ENCODE measurements around the gene NDST1. TPM values are rescaled to one million over a fixed set of nuclear protein-coding genes. Genes with fewer than 3 reads are reported as not detected.

NDST1 gene
- total RNA-seq, 4 donors from 2014 or later: 94.6 to 157 (median 134) TPM

DNA sequence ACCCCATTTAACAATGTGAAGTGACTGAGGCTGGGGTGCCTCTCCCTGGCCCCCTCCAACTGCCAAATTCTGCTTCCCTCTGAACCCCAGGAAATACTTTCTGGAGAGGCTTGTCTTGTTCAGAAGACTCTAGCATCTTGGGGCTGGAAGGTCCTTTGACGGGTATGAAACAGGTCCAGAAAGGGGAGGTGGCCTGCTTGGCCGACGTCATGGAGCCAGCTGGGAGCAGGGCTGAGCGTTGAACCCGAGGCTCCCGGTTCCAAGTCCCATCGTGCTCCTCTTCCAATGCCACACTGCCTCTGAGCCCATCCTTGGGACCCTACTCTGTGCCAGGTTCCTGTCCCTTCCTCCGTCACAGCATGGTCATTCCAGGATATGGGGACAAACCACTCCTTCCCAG lies 46.9 kb downstream of the NDST1 start:
- Histone ChIP-seq H3K4me1 (peaks cover 10% of the 10 kb centered on the region), H3K27me3 (no peaks in the 10 kb centered on the region), H3K4me3 (no peak overlapping the region), H3K36me3 (peaks cover 64% of the 10 kb centered on the region), H3K9me3 (no peaks in the 10 kb centered on the region), H3K27ac (no peak overlapping the region)
- DNase-seq (ENCODE audit: low spot score in 2 of 2): no peak
- 61% methylated on average over 8 of the region's 8 CpGs for WGBS
- TF ChIP-seq CTCF (IDR thresholded peaks at IDR 0.05) (no peak), POLR2AphosphoS5 (IDR thresholded peaks at IDR 0.05) (no peak), EP300 (IDR thresholded peaks at IDR 0.05) (no peak), POLR2A (IDR thresholded peaks at IDR 0.05) (no peak)

DNA sequence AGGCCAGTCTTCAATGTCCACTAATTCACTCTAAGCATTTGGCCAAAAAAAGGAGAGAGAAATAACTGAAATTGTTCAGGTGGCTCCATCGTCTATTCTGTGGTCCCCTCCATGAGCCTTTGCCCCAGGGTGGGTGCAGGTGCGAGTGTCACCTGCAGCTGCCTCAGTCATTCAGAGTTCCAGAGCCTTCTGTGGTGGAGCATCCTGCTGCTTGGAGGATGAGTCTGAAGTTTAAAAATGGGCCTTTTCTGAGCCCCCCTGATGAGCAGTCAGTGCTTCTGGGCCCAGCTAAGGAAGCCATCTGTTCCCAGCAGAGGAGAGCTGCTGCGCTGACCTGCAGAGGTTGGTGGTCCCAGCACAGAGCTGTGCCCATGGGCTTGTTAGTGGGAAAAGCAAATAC lies 48.2 kb downstream of the NDST1 start:
- no peak overlapping the region for H3K4me3 ChIP-seq
- H3K36me3 ChIP-seq: peaks cover 52% of the 10 kb centered on the region
- DNase-seq (ENCODE audit: low spot score in 2 of 2): no peak
- no peaks in the 10 kb centered on the region for H3K9me3 ChIP-seq
- TF ChIP-seq EP300 (IDR thresholded peaks at IDR 0.05) (no peak), POLR2AphosphoS5 (IDR thresholded peaks at IDR 0.05) (no peak), CTCF (IDR thresholded peaks at IDR 0.05) (no peak), POLR2A (IDR thresholded peaks at IDR 0.05) (no peak)
- H3K27me3 ChIP-seq: no peaks in the 10 kb centered on the region
- WGBS: 85% methylated on average over 3 of the region's 3 CpGs
- peaks cover 12% of the 10 kb centered on the region for H3K4me1 ChIP-seq
- no peak overlapping the region for H3K27ac ChIP-seq

GRCh38 chr5:150556859-150557508 lies 49.1 kb downstream of the NDST1 start:
- H3K4me3 ChIP-seq: no peak overlapping the region
- peaks cover 43% of the 10 kb centered on the region for H3K36me3 ChIP-seq
- no peak for DNase-seq (ENCODE audit: low spot score in 2 of 2)
- no peaks in the 10 kb centered on the region for H3K9me3 ChIP-seq
- peaks cover 13% of the 10 kb centered on the region for H3K4me1 ChIP-seq
- WGBS: 85% methylated on average over 6 of the region's 7 CpGs
- H3K27me3 ChIP-seq: no peaks in the 10 kb centered on the region
- TF ChIP-seq CTCF (IDR thresholded peaks at IDR 0.05): no peak
- TF ChIP-seq EP300 (IDR thresholded peaks at IDR 0.05): no peak
- TF ChIP-seq POLR2AphosphoS5 (IDR thresholded peaks at IDR 0.05): no peak
- TF ChIP-seq POLR2A (IDR thresholded peaks at IDR 0.05): no peak
- no peak overlapping the region for H3K27ac ChIP-seq

DNA sequence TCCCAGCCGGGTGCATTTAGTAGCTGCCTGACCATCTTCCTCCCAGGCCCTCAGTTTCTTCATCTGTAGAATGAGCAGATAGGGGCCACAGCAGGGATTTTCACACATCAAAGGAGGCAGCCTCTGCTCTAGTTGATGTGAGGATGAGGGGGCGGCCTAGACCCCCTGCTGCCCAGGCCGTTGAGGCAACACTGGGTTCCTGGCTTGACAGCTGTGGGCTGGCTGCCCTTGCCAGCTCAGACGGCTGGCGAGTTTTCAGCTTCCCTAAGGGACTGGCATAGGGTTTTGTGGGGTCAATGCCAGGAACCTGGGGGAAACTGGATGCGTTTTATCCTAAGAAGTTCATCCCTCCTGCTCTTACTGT lies 49.6 kb downstream of the NDST1 start:
- WGBS: 25% methylated on average over 5 of the region's 6 CpGs
- H3K4me3 ChIP-seq: no peak overlapping the region
- H3K27me3 ChIP-seq: no peaks in the 10 kb centered on the region
- H3K27ac ChIP-seq: no peak overlapping the region
- DNase-seq (ENCODE audit: low spot score in 2 of 2): no peak
- peaks cover 13% of the 10 kb centered on the region for H3K4me1 ChIP-seq
- TF ChIP-seq CTCF (IDR thresholded peaks at IDR 0.05): no peak
- TF ChIP-seq POLR2AphosphoS5 (IDR thresholded peaks at IDR 0.05): no peak
- TF ChIP-seq POLR2A (IDR thresholded peaks at IDR 0.05): no peak
- no peak for TF ChIP-seq EP300 (IDR thresholded peaks at IDR 0.05)
- H3K9me3 ChIP-seq: no peaks in the 10 kb centered on the region
- H3K36me3 ChIP-seq: peaks cover 38% of the 10 kb centered on the region

GRCh38 chr5:150558088-150558621 lies 50.2 kb downstream of the NDST1 start:
- no peaks in the 10 kb centered on the region for H3K27me3 ChIP-seq
- H3K4me1 ChIP-seq: peaks cover 13% of the 10 kb centered on the region
- H3K4me3 ChIP-seq: no peak overlapping the region
- no peak for DNase-seq (ENCODE audit: low spot score in 2 of 2)
- peaks cover 33% of the 10 kb centered on the region for H3K36me3 ChIP-seq
- 75% methylated on average over 11 of the region's 12 CpGs for WGBS
- no peaks in the 10 kb centered on the region for H3K9me3 ChIP-seq
- TF ChIP-seq POLR2A (IDR thresholded peaks at IDR 0.05) (no peak), POLR2AphosphoS5 (IDR thresholded peaks at IDR 0.05) (no peak)
- no peak overlapping the region for H3K27ac ChIP-seq
